ENCODE measurements around the gene DRC1.

- TF ChIP-seq CTCF (IDR thresholded peaks at IDR 0.05) (no peak), POLR2A (IDR thresholded peaks at IDR 0.05) (no peak)
These were observed 56.8 kb downstream of the DRC1 start for GRCh38 chr2:26458365-26459042.

Data from esophagus squamous epithelium (tissue), 4 donors.